MM.1S (cell line): ENCODE data around the gene IFITM10.

ENCODE experiments used
- EZH2 ChIP-seq: fragments of 300-600 bp; sonication (generic); optimal IDR thresholded peaks from 2 replicates; pipeline ENCODE3; 2017; ENCODE audit warnings: low read depth, mild to moderate bottlenecking, antibody characterized with exemption, low read length, mixed read lengths
- EZH2phosphoT487 ChIP-seq: fragments of 300-600 bp; sonication (generic); IDR thresholded peaks from 2 replicates; pipeline ENCODE4 v1.6.1; 2018; ENCODE audit warnings: antibody characterized with exemption, low read length
- TF ChIP-seq, protein P1 (sequence below): fragments of 300-600 bp; sonication (generic); IDR thresholded peaks from 2 replicates; pipeline ENCODE4 v1.5.1; 2016; ENCODE audit warnings: antibody characterized with exemption, low read length, mixed read lengths

DNA sequence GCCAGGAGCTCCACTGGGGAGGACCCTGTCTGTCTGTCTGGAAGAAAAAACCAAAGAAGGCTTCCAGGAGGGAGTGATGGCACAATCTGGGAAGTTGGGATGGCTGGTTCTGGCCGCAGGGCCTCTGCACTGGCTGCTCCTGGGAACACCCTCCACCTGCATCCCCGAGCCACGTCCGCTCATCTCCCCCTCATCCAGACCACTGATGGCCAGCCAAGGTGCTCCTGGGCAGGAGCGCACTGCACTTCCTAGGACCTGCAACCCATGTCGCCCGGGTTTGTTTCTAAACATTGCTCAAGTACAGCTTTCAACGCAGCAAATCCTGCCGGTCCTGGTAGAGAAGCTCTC lies 4.9 kb upstream of the IFITM10 start:
- TF ChIP-seq, protein P1, sequence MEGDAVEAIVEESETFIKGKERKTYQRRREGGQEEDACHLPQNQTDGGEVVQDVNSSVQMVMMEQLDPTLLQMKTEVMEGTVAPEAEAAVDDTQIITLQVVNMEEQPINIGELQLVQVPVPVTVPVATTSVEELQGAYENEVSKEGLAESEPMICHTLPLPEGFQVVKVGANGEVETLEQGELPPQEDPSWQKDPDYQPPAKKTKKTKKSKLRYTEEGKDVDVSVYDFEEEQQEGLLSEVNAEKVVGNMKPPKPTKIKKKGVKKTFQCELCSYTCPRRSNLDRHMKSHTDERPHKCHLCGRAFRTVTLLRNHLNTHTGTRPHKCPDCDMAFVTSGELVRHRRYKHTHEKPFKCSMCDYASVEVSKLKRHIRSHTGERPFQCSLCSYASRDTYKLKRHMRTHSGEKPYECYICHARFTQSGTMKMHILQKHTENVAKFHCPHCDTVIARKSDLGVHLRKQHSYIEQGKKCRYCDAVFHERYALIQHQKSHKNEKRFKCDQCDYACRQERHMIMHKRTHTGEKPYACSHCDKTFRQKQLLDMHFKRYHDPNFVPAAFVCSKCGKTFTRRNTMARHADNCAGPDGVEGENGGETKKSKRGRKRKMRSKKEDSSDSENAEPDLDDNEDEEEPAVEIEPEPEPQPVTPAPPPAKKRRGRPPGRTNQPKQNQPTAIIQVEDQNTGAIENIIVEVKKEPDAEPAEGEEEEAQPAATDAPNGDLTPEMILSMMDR = no peak
- TF ChIP-seq EZH2 = no peak
- no peak for TF ChIP-seq EZH2phosphoT487
